ENCODE data around the gene MTERF4. TPM values are rescaled to one million over a fixed set of nuclear protein-coding genes. Genes with fewer than 3 reads are reported as not detected.

The MTERF4 gene
- polyA plus RNA-seq, 1 donor from 2014 or later, result 142 TPM

DNA sequence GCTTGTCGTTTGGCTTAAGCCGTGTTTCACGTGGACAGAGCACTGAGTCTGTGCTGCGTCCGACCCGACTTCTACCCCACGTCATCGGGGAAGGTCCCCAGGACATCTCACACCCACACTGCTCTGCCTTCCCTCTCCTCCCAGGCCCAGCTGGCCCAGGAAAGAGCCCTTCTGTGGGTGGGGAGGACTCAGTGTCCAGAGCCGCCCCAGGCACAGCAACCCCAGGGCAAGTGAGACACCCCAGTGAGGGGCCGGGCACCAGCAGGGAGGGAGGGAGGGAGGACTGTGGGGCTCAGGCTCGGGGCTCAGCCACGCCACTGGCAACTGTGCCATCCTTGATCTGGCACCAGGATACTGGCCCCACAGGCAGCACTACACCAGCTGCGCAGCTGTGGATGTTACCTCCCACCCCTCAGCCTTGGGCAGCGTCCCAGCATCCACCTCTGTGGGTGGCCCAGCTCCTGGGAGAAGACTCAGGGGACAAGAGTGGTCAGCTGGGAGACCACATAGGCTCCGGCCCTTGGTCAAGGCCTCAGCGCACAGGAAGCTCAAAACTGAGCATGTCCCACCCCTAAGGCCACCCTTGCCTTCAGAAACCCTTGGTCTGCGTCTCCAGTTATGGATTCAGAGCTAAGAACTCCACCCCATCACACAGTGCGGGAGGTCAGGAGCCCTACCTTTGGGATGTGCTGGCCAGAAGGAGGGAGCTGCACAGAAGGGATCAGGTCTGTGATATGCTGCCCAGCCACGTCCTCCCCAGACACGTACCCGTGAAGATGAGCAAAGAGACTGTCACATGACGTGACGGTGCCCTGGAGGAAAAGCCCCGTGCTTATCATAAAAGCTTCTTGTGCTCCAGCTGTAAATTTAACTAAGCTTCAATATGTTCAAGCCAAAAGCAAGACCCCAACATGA, 35.4 kb upstream of the MTERF4 start:
- H3K36me3 ChIP-seq (ENCODE audit: insufficient read depth, low read length), result no peaks in the 10 kb centered on the region
- H3K4me3 ChIP-seq (ENCODE audit: low read length), result no peak overlapping the region
- no peak overlapping the region for H2AFZ ChIP-seq (ENCODE audit: low read depth, low read length)

DNA sequence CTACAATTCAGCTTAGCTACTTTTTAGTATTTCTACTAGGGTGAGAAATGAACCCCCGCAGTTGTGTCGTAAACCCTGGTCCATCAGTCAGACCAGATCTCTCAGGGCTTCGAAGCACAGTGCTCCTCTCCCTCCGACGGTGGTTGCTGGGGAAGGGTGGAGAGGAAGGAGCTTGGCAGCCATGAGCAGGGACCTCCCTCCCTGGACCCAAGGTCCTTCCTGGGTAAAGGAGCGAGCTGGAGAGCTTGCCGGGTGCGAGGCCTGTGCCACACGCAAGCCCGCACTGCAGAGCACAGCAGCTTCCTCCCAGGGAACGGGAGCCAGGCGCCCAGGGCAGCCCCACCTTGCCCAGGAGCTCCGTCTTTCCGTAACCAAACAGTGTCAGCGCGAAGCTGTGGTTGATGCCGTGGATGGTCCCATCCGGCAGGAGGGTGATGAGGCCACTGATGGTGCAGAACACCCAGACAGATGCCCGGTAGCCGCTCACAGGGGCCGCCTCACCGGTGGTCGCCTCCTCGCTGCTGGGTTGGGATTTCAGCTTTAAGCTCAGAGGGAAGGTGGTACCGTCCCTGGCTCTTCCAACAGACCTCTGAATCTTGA, 34.7 kb upstream of the MTERF4 start:
- no peak overlapping the region for H3K4me2 ChIP-seq (ENCODE audit: low read length)
- H3K79me2 ChIP-seq (replicated peaks; ENCODE audit: insufficient read depth, low read length), result no peaks in the 10 kb centered on the region
- H3K27me3 ChIP-seq (ENCODE audit: insufficient read depth, low read depth, low read length), result no peaks in the 10 kb centered on the region
- H3K27ac ChIP-seq (ENCODE audit: low read length), result no peak overlapping the region
- H4K20me1 ChIP-seq (ENCODE audit: insufficient read depth), result no peaks in the 10 kb centered on the region
- no peak overlapping the region for H2AFZ ChIP-seq (ENCODE audit: low read depth, low read length)
- no peaks in the 10 kb centered on the region for H3K36me3 ChIP-seq (ENCODE audit: insufficient read depth, low read length)
- H3F3A ChIP-seq (ENCODE audit: insufficient read depth, low read length, poor library complexity, severe bottlenecking), result no peaks in the 10 kb centered on the region
- no peak overlapping the region for H3K9ac ChIP-seq (ENCODE audit: low read length)
- no peak overlapping the region for H3K4me3 ChIP-seq (ENCODE audit: low read length)
- no peaks in the 10 kb centered on the region for H3K9me2 ChIP-seq (ENCODE audit: insufficient read depth, low read length)
- no peaks in the 10 kb centered on the region for H3K9me3 ChIP-seq (ENCODE audit: low read length)
- TF ChIP-seq SMC3 (conservative IDR thresholded peaks at IDR 0.05; ENCODE audit: poor library complexity), result no peak
- TF ChIP-seq, protein P1, sequence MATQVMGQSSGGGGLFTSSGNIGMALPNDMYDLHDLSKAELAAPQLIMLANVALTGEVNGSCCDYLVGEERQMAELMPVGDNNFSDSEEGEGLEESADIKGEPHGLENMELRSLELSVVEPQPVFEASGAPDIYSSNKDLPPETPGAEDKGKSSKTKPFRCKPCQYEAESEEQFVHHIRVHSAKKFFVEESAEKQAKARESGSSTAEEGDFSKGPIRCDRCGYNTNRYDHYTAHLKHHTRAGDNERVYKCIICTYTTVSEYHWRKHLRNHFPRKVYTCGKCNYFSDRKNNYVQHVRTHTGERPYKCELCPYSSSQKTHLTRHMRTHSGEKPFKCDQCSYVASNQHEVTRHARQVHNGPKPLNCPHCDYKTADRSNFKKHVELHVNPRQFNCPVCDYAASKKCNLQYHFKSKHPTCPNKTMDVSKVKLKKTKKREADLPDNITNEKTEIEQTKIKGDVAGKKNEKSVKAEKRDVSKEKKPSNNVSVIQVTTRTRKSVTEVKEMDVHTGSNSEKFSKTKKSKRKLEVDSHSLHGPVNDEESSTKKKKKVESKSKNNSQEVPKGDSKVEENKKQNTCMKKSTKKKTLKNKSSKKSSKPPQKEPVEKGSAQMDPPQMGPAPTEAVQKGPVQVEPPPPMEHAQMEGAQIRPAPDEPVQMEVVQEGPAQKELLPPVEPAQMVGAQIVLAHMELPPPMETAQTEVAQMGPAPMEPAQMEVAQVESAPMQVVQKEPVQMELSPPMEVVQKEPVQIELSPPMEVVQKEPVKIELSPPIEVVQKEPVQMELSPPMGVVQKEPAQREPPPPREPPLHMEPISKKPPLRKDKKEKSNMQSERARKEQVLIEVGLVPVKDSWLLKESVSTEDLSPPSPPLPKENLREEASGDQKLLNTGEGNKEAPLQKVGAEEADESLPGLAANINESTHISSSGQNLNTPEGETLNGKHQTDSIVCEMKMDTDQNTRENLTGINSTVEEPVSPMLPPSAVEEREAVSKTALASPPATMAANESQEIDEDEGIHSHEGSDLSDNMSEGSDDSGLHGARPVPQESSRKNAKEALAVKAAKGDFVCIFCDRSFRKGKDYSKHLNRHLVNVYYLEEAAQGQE (IDR thresholded peaks at IDR 0.05; ENCODE audit: borderline replicate concordance), result no peak
- no peak for TF ChIP-seq RAD21 (conservative IDR thresholded peaks at IDR 0.05)
- no peak for TF ChIP-seq EP300 (conservative IDR thresholded peaks at IDR 0.05; ENCODE audit: poor library complexity, severe bottlenecking)
- TF ChIP-seq, protein P2, sequence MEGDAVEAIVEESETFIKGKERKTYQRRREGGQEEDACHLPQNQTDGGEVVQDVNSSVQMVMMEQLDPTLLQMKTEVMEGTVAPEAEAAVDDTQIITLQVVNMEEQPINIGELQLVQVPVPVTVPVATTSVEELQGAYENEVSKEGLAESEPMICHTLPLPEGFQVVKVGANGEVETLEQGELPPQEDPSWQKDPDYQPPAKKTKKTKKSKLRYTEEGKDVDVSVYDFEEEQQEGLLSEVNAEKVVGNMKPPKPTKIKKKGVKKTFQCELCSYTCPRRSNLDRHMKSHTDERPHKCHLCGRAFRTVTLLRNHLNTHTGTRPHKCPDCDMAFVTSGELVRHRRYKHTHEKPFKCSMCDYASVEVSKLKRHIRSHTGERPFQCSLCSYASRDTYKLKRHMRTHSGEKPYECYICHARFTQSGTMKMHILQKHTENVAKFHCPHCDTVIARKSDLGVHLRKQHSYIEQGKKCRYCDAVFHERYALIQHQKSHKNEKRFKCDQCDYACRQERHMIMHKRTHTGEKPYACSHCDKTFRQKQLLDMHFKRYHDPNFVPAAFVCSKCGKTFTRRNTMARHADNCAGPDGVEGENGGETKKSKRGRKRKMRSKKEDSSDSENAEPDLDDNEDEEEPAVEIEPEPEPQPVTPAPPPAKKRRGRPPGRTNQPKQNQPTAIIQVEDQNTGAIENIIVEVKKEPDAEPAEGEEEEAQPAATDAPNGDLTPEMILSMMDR (IDR thresholded peaks at IDR 0.05; ENCODE audit: poor library complexity, severe bottlenecking), result no peak
- TF ChIP-seq EZH2 (IDR thresholded peaks at IDR 0.05; ENCODE audit: borderline replicate concordance, insufficient read depth, low read length, poor library complexity, severe bottlenecking), result no peak
- TF ChIP-seq POLR2AphosphoS5 (IDR thresholded peaks at IDR 0.05), result no peak

More for the DNA sequence above, 35.4 kb upstream of the MTERF4 start:
- H3K27ac ChIP-seq (ENCODE audit: low read length), result no peak overlapping the region
- no peaks in the 10 kb centered on the region for H3F3A ChIP-seq (ENCODE audit: insufficient read depth, low read length, poor library complexity, severe bottlenecking)
- no peaks in the 10 kb centered on the region for H3K79me2 ChIP-seq (replicated peaks; ENCODE audit: insufficient read depth, low read length)
- no peaks in the 10 kb centered on the region for H3K27me3 ChIP-seq (ENCODE audit: insufficient read depth, low read depth, low read length)
- TF ChIP-seq, protein P2 (IDR thresholded peaks at IDR 0.05; ENCODE audit: poor library complexity, severe bottlenecking), result no peak
- TF ChIP-seq SMC3 (conservative IDR thresholded peaks at IDR 0.05; ENCODE audit: poor library complexity) (no peak), EP300 (conservative IDR thresholded peaks at IDR 0.05; ENCODE audit: poor library complexity, severe bottlenecking) (no peak), TAF1 (IDR thresholded peaks at IDR 0.05; ENCODE audit: low read depth) (no peak), MXI1 (conservative IDR thresholded peaks at IDR 0.05; ENCODE audit: poor library complexity, severe bottlenecking) (no peak), RAD21 (conservative IDR thresholded peaks at IDR 0.05) (no peak), POLR2AphosphoS5 (IDR thresholded peaks at IDR 0.05) (no peak), EZH2 (IDR thresholded peaks at IDR 0.05; ENCODE audit: borderline replicate concordance, insufficient read depth, low read length, poor library complexity, severe bottlenecking) (no peak)
- TF ChIP-seq, protein P1 (IDR thresholded peaks at IDR 0.05; ENCODE audit: borderline replicate concordance), result no peak
- H3K4me2 ChIP-seq (ENCODE audit: low read length), result no peak overlapping the region
- no peak overlapping the region for H3K9ac ChIP-seq (ENCODE audit: low read length)
- no peaks in the 10 kb centered on the region for H4K20me1 ChIP-seq (ENCODE audit: insufficient read depth)
- H3K9me3 ChIP-seq (ENCODE audit: low read length), result no peaks in the 10 kb centered on the region
- H3K9me2 ChIP-seq (ENCODE audit: insufficient read depth, low read length), result no peaks in the 10 kb centered on the region
